Heart right ventricle (tissue), 16 donors: Measurements from ENCODE around the gene CGRRF1. TPM values are rescaled to one million over a fixed set of nuclear protein-coding genes. Genes with fewer than 3 reads are reported as not detected.

ENCODE experiments used
- ATAC-seq, 8 donors: fragments of 200-7000 bp; cut with Tn5 transposase; one replicate each; pipeline ENCODE4 v1.9.1; 2020; ENCODE audit warnings: mild to moderate bottlenecking in 8 of 8, moderate library complexity in 8 of 8, moderate number of reproducible peaks in 1 of 8
- DNase-seq, 2 donors: peaks; one replicate each; pipeline ENCODE4 v3.0.0-alpha.2; 2020
- H3K27ac ChIP-seq, 10 donors: fragments of 200-600 bp; sonication (generic) in 2 of 10; one replicate each; pipeline versions ENCODE4 v1.5.0 to v1.8.0; 2020 to 2022; ENCODE audit warnings: mild to moderate bottlenecking in 3 of 10
- H3K27me3 ChIP-seq, 7 donors: fragments of 200-600 bp; one replicate each; pipeline ENCODE4 v1.8.0; 2021 to 2022; ENCODE audit warnings: mild to moderate bottlenecking in 2 of 7
- H3K36me3 ChIP-seq, 9 donors: fragments of 200-600 bp; sonication (generic) in 1 of 9; one replicate each; pipeline versions ENCODE4 v1.5.0 to v1.8.0; 2020 to 2022; ENCODE audit warnings: mild to moderate bottlenecking in 2 of 9
- H3K4me1 ChIP-seq, 9 donors: fragments of 200-600 bp; sonication (generic) in 1 of 9; one replicate each; pipeline versions ENCODE4 v1.5.0 to v1.8.0; 2020 to 2022; ENCODE audit warnings: mild to moderate bottlenecking in 4 of 9
- H3K4me3 ChIP-seq, 10 donors: fragments of 200-600 bp; sonication (generic) in 2 of 10; one replicate each; pipeline versions ENCODE4 v1.5.0 to v1.8.0; 2020 to 2022; ENCODE audit warnings: mild to moderate bottlenecking in 7 of 10, moderate library complexity in 2 of 10
- H3K9me3 ChIP-seq, 11 donors: fragments of 200-600 bp in 10 of 11; sonication (generic) in 2 of 11; one replicate each; pipeline versions ENCODE4 v1.5.0 to v1.8.0; 2013 to 2022; ENCODE audit warnings: mild to moderate bottlenecking in 2 of 11, control low read depth in 1 of 11, moderate library complexity in 1 of 11
- CTCF ChIP-seq, 9 donors: fragments of 200-600 bp; sonication (generic) in 2 of 9; IDR thresholded peaks; one replicate each; pipeline versions ENCODE4 v1.5.0 to v1.8.0; 2021 to 2022; ENCODE audit warnings: antibody characterized with exemption in 9 of 9, mild to moderate bottlenecking in 5 of 9, moderate library complexity in 1 of 9
- whole genome bisulfite sequencing, 2 donors: extraction: QIAGEN DNeasy Blood & Tissue Kit; methylation state at CpG; one replicate each; pipeline ENCODE4 v1.1.7; 2013; ENCODE audit warnings: inconsistent platforms in 1 of 2; 5-methylcytosine and 5-hydroxymethylcytosine counted together
- intact Hi-C, 10 donors: fragments of 100-400 bp; cut with DNase I; formaldehyde crosslinking; loops; one replicate each; pipeline versions ENCODE4 v1.11.1 to v1.14.2; 2022
- polyA plus RNA-seq, 2 donors: library from polyadenylated mRNA; stranded (reverse); fragments of 200-250 nt; gene quantifications; one replicate each; pipeline ENCODE4 v1.2.3, GENCODE V29; 2013
- total RNA-seq, 10 donors: library from RNA; stranded (reverse); fragmentation: NEBNext Ultra II Directional in 3 of 10; extraction: Animal tissue kit (Norgen Biotek cat#: 25700) in 3 of 10; gene quantifications; one replicate each; pipeline versions ENCODE4 v1.2.1 to v1.2.4, GENCODE V29; 2021 to 2023
- donor health status: Arrhythmogenic right ventricular cardiomyopathy.
- donor health status: ischemic (EF 13 %, LVEDD 7.1; RV severe dilation, severe dysfunction).
- donor health status: healthy with polysubstance abuse.
- donor health status: DM: no; HTN: yes; CAD: no.
- donor health status: DM: no; HTN: no; CAD: no.
- donor health status: ischemic (EF 25% LVEDD 6.9; RV normal size, moderate dysfunction).
- donor health status: ischemic (EF 25% LVEDD 5.7; RV mildly dilated, moderate dysfunction).
- donor health status: healthy.
- donor health status: DM: yes; HTN: yes; CAD: no.
- donor health status: Ischemic cardiomyopathy.
- donor health status: ischemic (EF 35%, LVEDD 5.7; RV mildly dilated, moderate dysfunction).
- donor health status: nonischemic (EF 11% LVEDD 7.7; RV severe dilation, severe dysfunction).
- donor health status: DM: yes; HTN: yes; CAD: no.
- donor health status: PGD.
- donor health status: ischemic (EF 29% LVEDD 5.4; RV normal size, mild dysfunction).
- donor health status: nonischemic (EF 23%, LVEDD 6.1; RV moderate dilation, normal function).

CGRRF1 gene
- total and polyA plus RNA-seq, 12 donors, result 14.2 to 23.1 (median 17.6) TPM

- peaks cover 0 to 58% (median 39%) of the 10 kb centered on the region in 9 donors for H3K4me1 ChIP-seq
- peaks cover 0 to 18% (median 9%) of the 10 kb centered on the region in 9 donors for H3K36me3 ChIP-seq
- H3K27me3 ChIP-seq, result peaks cover 0 to 42% (median 0%) of the 10 kb centered on the region in 7 donors
- 1% methylated on average over 69 to 70 of the region's 70 CpGs for WGBS, 2 donors
- TF ChIP-seq CTCF (IDR thresholded peaks at IDR 0.05), result peak in 2 of 9 donors; percentile 7 to 17
- DNase-seq (peak; percentile 40 to 67), ATAC-seq (peak in 7 of 8 donors; percentile 0 to 23 (median 2))
- intact Hi-C loops, result loop anchor here in 8 of 10 donors (1.0 to 10.0 kb wide), 10 partner anchors 54 to 327 kb away; no protein-coding TSS in a partner anchor
- peaks cover 0 to 10% (median 6%) of the 10 kb centered on the region in 11 donors for H3K9me3 ChIP-seq
- peak overlapping the region; percentile 54 to 92 (median 83) for H3K4me3 ChIP-seq
- peak overlapping the region; percentile 92 to 100 (median 98) for H3K27ac ChIP-seq
These were observed 58.2 kb downstream of the CGRRF1 start for GRCh38 chr14:54567639-54568561.

DNA sequence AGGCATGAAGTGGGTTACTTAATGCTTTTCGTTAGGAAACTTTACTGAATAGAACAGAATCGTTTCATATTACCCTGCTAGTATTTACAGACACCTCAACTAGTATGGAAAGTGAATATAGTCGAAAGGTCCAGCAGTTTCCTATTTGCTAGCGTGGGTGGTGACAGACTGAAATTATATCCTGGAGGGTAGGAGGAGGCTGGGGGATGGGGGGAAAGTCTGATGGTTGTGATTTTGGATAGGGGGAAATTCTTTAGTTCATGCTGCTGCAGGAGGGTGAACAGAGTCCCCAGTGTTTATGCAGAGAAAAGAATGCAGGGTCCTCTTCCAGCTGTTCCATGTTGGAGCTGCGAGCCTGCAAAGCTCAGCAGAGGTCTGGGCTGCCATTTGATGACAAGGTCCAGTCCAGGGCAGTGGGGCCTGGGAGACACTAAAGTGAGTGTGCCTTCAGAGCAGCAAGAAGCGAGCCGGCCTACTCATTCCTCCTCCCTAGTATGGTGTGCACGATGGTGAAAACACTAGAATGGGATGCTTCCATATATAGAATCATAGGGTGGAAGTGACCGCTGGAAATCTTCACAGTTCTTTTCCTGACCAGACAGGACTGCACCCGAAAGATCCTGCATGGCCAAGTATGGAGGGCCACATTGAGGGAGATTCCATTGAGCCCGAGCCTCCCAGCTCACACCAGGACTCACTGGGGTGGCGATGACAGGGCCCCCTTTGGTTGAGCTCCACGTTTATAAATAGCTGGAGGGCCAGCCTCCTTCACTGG, 59.3 kb downstream of the CGRRF1 start:
- peaks cover 0 to 15% (median 6%) of the 10 kb centered on the region in 11 donors for H3K9me3 ChIP-seq
- H3K4me1 ChIP-seq, result peaks cover 0 to 69% (median 47%) of the 10 kb centered on the region in 9 donors
- TF ChIP-seq CTCF (IDR thresholded peaks at IDR 0.05), result no peak
- H3K27ac ChIP-seq, result peak overlapping the region; percentile 17 to 100 (median 98)
- DNase-seq, result peak in 1 of 2 donors; percentile 56
- WGBS, 2 donors, result 17 to 33% methylated on average over 13 of the region's 13 CpGs
- peaks cover 0 to 42% (median 0%) of the 10 kb centered on the region in 7 donors for H3K27me3 ChIP-seq
- H3K4me3 ChIP-seq, result peak overlapping the region in 8 of 10 donors; percentile 54 to 92 (median 83)
- ATAC-seq, result peak in 4 of 8 donors; percentile 5 to 17 (median 16)
- intact Hi-C loops, result loop anchor here in 8 of 10 donors (1.0 to 10.0 kb wide), 7 partner anchors 53 to 326 kb away; no protein-coding TSS in a partner anchor
- peaks cover 0 to 29% (median 10%) of the 10 kb centered on the region in 9 donors for H3K36me3 ChIP-seq

DNA sequence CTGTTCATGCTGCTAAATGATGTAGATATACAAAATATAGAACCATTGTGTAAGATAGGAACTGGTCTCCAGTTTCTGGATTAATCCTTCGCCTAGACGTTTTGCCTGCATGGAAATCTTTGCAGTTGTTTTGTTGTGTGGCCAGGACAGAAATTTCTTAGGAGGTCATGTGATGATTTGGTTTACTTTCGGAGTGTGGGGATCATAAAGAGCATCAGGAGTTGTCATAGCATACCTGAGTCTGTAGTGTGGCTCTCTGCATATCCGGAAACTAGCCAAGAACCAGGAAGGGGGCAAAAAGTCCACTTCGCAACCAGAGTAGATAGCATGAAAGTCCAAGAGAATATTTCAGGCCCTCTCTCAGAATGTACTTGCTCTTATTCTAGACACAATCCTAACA, 60.3 kb downstream of the CGRRF1 start:
- Histone ChIP-seq H3K36me3 (peaks cover 0 to 34% (median 10%) of the 10 kb centered on the region in 9 donors), H3K4me3 (peak overlapping the region in 8 of 10 donors; percentile 6 to 92 (median 80)), H3K4me1 (peaks cover 0 to 69% (median 47%) of the 10 kb centered on the region in 9 donors), H3K27ac (peak overlapping the region in 9 of 10 donors; percentile 6 to 100 (median 98)), H3K27me3 (peaks cover 0 to 35% (median 0%) of the 10 kb centered on the region in 7 donors), H3K9me3 (peaks cover 0 to 15% (median 6%) of the 10 kb centered on the region in 11 donors)
- WGBS, 2 donors, result 35 to 60% methylated on average over 5 of the region's 5 CpGs
- DNase-seq, result no peak
- intact Hi-C loops, result loop anchor here in 3 of 10 donors (2.0 to 10.0 kb wide), 3 partner anchors 55 to 121 kb away; no protein-coding TSS in a partner anchor
- ATAC-seq, result no peak
- no peak for TF ChIP-seq CTCF (IDR thresholded peaks at IDR 0.05)
